GM23338 (cell line): ENCODE measurements around the gene NTRK1.
"Not testable (repeated sequence)": the region's sequence is repeated elsewhere in the genome, so short reads cannot be mapped to it uniquely, and the experiment has no call there.

ENCODE experiments used
- CREB1 ChIP-seq: fragments of 250-450 bp; sonication (Bioruptor Pico); IDR thresholded peaks from 2 replicates; pipeline ENCODE4 v1.5.0; 2020; ENCODE audit warnings: low read depth, mild to moderate bottlenecking, moderate library complexity
- EZH2 ChIP-seq: fragments of 200-600 bp; sonication (generic); IDR thresholded peaks from one replicate; pipeline ENCODE4 v1.8.0; 2017; ENCODE audit warnings: antibody characterized with exemption, mild to moderate bottlenecking, low read depth; ENCODE audit not compliant: unreplicated experiment
- EZH2phosphoT487 ChIP-seq: fragments of 200-600 bp; sonication (generic); IDR thresholded peaks from one replicate; pipeline ENCODE4 v1.8.1; 2018; ENCODE audit warnings: antibody characterized with exemption; ENCODE audit not compliant: unreplicated experiment
- JUNB ChIP-seq: IDR thresholded peaks from one replicate; pipeline ENCODE4 v1.6.1; 2016; ENCODE audit warnings: antibody characterized with exemption; ENCODE audit not compliant: unreplicated experiment
- NANOG ChIP-seq: IDR thresholded peaks from 2 replicates; pipeline ENCODE4 v1.6.1; 2016; ENCODE audit warnings: antibody characterized with exemption, borderline replicate concordance
- POLR2AphosphoS5 ChIP-seq: IDR thresholded peaks from 2 replicates; pipeline ENCODE4 v1.6.1; 2016; ENCODE audit warnings: antibody characterized with exemption, low read depth
- STAT1 ChIP-seq: IDR thresholded peaks from one replicate; pipeline ENCODE4 v1.6.1; 2016; ENCODE audit warnings: antibody characterized with exemption; ENCODE audit not compliant: unreplicated experiment
- ZNF114 ChIP-seq: fragments of 250-450 bp; sonication (Bioruptor Pico); IDR thresholded peaks from 2 replicates; pipeline ENCODE4 v1.5.0; 2020; ENCODE audit warnings: mild to moderate bottlenecking, moderate library complexity
- TF ChIP-seq, protein P1 (sequence below), 2 experiments: fragments of 200-600 bp in 1 of 2; sonication (generic) in 1 of 2; conservative IDR thresholded peaks; 2 replicates each; pipeline versions ENCODE4 v1.5.1 to v1.6.1; 2016 to 2017; ENCODE audit warnings: antibody characterized with exemption in 2 of 2, low read depth in 2 of 2, mild to moderate bottlenecking in 2 of 2, moderate library complexity in 1 of 2
- TF ChIP-seq, protein P2 (sequence below): IDR thresholded peaks from one replicate; pipeline ENCODE4 v1.6.1; 2018; ENCODE audit warnings: antibody characterized with exemption; ENCODE audit not compliant: unreplicated experiment
- TF ChIP-seq, protein P3 (sequence below): IDR thresholded peaks from 2 replicates; pipeline ENCODE4 v1.6.1; 2016; ENCODE audit warnings: antibody characterized with exemption

DNA sequence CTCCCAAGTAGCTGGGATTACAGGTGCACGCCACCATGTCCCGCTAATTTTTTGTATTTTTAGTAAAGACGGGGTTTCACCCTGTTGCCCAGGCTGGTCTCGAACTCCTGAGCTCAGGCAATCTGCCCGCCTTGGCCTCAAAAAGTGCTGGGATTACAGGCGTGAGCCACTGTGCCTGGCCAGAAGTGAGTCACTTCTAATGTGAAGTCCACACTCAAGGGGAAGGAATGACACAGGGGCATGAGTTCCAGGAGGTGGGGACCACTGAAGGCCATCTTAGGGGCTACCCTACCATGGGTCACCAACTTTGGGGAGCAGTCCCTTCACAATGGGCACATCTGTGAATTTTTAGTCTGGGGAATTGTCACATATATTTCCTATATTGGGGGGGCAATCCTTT, 66.0 kb downstream of the NTRK1 start:
- TF ChIP-seq EZH2; EZH2phosphoT487; POLR2AphosphoS5; ZNF114 (CRISPR knock-in tag); CREB1 (CRISPR knock-in tag); NANOG; JUNB; STAT1: not testable (repeated sequence)
- TF ChIP-seq, protein P1, sequence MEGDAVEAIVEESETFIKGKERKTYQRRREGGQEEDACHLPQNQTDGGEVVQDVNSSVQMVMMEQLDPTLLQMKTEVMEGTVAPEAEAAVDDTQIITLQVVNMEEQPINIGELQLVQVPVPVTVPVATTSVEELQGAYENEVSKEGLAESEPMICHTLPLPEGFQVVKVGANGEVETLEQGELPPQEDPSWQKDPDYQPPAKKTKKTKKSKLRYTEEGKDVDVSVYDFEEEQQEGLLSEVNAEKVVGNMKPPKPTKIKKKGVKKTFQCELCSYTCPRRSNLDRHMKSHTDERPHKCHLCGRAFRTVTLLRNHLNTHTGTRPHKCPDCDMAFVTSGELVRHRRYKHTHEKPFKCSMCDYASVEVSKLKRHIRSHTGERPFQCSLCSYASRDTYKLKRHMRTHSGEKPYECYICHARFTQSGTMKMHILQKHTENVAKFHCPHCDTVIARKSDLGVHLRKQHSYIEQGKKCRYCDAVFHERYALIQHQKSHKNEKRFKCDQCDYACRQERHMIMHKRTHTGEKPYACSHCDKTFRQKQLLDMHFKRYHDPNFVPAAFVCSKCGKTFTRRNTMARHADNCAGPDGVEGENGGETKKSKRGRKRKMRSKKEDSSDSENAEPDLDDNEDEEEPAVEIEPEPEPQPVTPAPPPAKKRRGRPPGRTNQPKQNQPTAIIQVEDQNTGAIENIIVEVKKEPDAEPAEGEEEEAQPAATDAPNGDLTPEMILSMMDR (conservative IDR thresholded peaks at IDR 0.05; ENCODE audit: low read depth in 2 of 2): not testable (repeated sequence)
- TF ChIP-seq, protein P2, sequence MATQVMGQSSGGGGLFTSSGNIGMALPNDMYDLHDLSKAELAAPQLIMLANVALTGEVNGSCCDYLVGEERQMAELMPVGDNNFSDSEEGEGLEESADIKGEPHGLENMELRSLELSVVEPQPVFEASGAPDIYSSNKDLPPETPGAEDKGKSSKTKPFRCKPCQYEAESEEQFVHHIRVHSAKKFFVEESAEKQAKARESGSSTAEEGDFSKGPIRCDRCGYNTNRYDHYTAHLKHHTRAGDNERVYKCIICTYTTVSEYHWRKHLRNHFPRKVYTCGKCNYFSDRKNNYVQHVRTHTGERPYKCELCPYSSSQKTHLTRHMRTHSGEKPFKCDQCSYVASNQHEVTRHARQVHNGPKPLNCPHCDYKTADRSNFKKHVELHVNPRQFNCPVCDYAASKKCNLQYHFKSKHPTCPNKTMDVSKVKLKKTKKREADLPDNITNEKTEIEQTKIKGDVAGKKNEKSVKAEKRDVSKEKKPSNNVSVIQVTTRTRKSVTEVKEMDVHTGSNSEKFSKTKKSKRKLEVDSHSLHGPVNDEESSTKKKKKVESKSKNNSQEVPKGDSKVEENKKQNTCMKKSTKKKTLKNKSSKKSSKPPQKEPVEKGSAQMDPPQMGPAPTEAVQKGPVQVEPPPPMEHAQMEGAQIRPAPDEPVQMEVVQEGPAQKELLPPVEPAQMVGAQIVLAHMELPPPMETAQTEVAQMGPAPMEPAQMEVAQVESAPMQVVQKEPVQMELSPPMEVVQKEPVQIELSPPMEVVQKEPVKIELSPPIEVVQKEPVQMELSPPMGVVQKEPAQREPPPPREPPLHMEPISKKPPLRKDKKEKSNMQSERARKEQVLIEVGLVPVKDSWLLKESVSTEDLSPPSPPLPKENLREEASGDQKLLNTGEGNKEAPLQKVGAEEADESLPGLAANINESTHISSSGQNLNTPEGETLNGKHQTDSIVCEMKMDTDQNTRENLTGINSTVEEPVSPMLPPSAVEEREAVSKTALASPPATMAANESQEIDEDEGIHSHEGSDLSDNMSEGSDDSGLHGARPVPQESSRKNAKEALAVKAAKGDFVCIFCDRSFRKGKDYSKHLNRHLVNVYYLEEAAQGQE: not testable (repeated sequence)
- TF ChIP-seq, protein P3, sequence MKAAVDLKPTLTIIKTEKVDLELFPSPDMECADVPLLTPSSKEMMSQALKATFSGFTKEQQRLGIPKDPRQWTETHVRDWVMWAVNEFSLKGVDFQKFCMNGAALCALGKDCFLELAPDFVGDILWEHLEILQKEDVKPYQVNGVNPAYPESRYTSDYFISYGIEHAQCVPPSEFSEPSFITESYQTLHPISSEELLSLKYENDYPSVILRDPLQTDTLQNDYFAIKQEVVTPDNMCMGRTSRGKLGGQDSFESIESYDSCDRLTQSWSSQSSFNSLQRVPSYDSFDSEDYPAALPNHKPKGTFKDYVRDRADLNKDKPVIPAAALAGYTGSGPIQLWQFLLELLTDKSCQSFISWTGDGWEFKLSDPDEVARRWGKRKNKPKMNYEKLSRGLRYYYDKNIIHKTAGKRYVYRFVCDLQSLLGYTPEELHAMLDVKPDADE: not testable (repeated sequence)
